ENCODE results near the gene ESRRG.

The ESRRG gene

DNA sequence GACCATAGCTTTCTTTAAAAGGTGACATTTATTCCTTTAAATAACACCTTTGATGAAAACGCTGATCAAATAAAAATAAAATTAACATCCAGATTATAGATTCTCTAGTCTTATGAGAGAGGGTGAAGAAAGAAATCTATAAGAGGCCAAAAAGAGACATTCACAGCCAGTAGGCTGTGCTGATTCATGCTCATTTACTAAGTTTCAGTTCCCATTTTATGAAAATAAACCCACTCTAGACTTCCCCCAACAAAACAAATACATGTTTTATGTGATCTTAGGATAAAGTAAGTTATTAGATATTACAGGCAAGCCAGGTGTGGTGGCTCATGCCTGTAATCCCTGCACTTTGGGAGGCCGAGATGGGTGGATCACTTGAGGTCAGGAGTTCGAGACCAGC is 21.1 kb downstream of the ESRRG start:
- Histone ChIP-seq H3K36me3 (ENCODE audit: insufficient read depth, low read depth, low read length) (no peaks in the 10 kb centered on the region), H3K27me3 (ENCODE audit: insufficient read depth, low read length) (no peaks in the 10 kb centered on the region), H3K4me1 (ENCODE audit: insufficient read depth, low read length) (peaks cover 10% of the 10 kb centered on the region; the same call in 1 of the 2 replicates), H3K9me3 (ENCODE audit: insufficient read depth, low read depth, low read length) (no peaks in the 10 kb centered on the region), H3K9ac (ENCODE audit: low read depth, low read length) (no peak overlapping the region), H3K4me3 (ENCODE audit: low read length) (no peak overlapping the region), H3K27ac (ENCODE audit: low read length) (no peak overlapping the region)

DNA sequence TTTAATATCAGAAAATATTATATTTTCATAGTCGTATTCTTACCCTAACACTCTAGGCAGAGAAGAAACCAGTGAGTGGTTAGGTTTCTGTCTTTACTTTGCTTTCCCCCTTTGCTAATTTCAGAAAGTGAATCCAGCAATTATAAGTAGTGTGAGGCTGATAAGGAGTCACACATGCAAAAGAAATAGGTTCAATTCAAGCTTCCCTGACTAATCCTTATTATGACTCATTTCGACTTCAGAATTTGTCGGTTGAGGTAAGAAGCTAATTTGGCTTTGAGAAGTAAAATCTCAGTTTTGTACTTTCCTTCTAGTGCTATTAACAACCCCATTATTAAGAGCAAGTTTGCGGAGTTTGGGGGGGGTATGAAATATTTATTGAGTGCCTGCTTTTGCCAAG is 22.4 kb downstream of the ESRRG start:
- no peaks in the 10 kb centered on the region for H3K36me3 ChIP-seq (ENCODE audit: insufficient read depth, low read depth, low read length)
- peaks cover 9% of the 10 kb centered on the region; the same call in 1 of the 2 replicates for H3K4me1 ChIP-seq (ENCODE audit: insufficient read depth, low read length)
- H3K27me3 ChIP-seq (ENCODE audit: insufficient read depth, low read length) = no peaks in the 10 kb centered on the region
- no peak overlapping the region for H3K4me3 ChIP-seq (ENCODE audit: low read length)
- H3K9ac ChIP-seq (ENCODE audit: low read depth, low read length) = no peak overlapping the region
- no peaks in the 10 kb centered on the region for H3K9me3 ChIP-seq (ENCODE audit: insufficient read depth, low read depth, low read length)
- no peak overlapping the region for H3K27ac ChIP-seq (ENCODE audit: low read length)

DNA sequence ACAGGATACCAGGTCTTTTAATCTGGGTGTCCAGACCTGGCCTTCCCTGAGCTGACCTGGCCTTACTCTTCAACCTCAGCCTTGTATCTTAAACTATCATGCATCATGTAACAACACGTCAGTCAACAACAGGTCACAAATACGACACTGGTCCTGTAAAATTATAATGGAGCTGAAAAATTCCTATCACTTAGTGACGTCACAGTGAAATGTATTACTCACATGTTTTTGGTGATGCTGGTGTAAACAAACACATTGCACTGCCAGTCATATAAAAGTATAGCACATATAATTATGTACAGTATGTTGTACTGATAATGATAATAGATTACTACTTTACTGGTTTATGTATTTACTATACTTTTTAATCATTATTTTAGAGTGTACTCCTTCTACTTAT is 31.5 kb downstream of the ESRRG start:
- no peak overlapping the region for H3K4me3 ChIP-seq (ENCODE audit: low read length)
- H3K27ac ChIP-seq (ENCODE audit: low read length) = no peak overlapping the region
- peaks cover 16% of the 10 kb centered on the region for H3K4me1 ChIP-seq (ENCODE audit: insufficient read depth, low read length)
- no peaks in the 10 kb centered on the region for H3K36me3 ChIP-seq (ENCODE audit: insufficient read depth, low read depth, low read length)
- H3K9me3 ChIP-seq (ENCODE audit: insufficient read depth, low read depth, low read length) = no peaks in the 10 kb centered on the region
- H3K9ac ChIP-seq (ENCODE audit: low read depth, low read length) = no peak overlapping the region
- H3K27me3 ChIP-seq (ENCODE audit: insufficient read depth, low read length) = no peaks in the 10 kb centered on the region

DNA sequence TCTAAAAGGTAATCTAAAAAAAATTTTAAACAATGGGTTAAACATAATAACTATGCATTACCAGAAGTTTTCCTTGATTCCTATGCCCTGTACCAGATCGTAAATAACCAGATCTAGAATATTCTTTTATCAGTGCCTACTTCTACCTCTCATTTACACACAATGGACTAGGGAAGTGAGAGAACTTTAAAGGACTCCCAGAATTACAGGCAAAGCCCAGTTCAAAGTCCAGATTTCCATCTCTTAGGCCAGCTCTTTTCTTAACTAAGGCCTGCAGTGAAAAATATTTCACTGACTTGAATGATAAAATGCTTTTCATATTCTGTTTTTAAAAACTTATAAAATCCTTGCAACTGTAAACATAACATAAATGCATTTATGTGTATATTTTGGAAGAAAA is 32.6 kb downstream of the ESRRG start:
- H3K4me1 ChIP-seq (ENCODE audit: insufficient read depth, low read length) = peaks cover 23% of the 10 kb centered on the region
- H3K4me3 ChIP-seq (ENCODE audit: low read length) = no peak overlapping the region
- H3K9ac ChIP-seq (ENCODE audit: low read depth, low read length) = no peak overlapping the region
- H3K27me3 ChIP-seq (ENCODE audit: insufficient read depth, low read length) = no peaks in the 10 kb centered on the region
- H3K9me3 ChIP-seq (ENCODE audit: insufficient read depth, low read depth, low read length) = no peaks in the 10 kb centered on the region
- H3K27ac ChIP-seq (ENCODE audit: low read length) = no peak overlapping the region
- H3K36me3 ChIP-seq (ENCODE audit: insufficient read depth, low read depth, low read length) = no peaks in the 10 kb centered on the region

DNA sequence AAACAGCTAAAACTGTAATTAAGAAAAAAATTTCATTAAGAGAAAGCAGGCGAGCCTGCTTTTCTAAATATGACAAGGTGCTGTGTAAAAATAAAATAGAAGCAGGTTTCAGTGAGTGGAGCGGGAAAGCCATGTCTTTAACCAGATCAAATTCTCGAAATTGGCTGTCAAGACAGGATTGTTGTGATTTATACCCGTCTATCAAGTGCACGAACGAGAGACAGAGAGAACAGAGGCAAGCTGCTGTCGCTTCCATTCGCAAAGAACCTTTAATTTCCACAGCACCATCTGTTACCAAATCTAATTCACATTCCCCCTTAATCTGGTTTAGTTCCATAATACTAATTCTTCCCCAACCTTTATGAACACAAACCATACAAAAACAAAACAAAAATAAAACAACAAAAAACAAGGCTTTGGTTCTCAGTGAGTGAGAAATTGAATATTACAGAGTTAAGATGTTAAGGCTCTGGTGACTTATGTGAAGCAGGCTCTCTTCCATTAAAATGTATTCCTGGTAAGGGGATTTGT is 35.0 kb downstream of the ESRRG start:
- Histone ChIP-seq H3K27me3 (ENCODE audit: insufficient read depth, low read length) (no peaks in the 10 kb centered on the region), H3K27ac (ENCODE audit: low read length) (no peak overlapping the region), H3K36me3 (ENCODE audit: insufficient read depth, low read depth, low read length) (no peaks in the 10 kb centered on the region), H3K9ac (ENCODE audit: low read depth, low read length) (no peak overlapping the region), H3K9me3 (ENCODE audit: insufficient read depth, low read depth, low read length) (no peaks in the 10 kb centered on the region), H3K4me1 (ENCODE audit: insufficient read depth, low read length) (peaks cover 24% of the 10 kb centered on the region), H3K4me3 (ENCODE audit: low read length) (no peak overlapping the region)

DNA sequence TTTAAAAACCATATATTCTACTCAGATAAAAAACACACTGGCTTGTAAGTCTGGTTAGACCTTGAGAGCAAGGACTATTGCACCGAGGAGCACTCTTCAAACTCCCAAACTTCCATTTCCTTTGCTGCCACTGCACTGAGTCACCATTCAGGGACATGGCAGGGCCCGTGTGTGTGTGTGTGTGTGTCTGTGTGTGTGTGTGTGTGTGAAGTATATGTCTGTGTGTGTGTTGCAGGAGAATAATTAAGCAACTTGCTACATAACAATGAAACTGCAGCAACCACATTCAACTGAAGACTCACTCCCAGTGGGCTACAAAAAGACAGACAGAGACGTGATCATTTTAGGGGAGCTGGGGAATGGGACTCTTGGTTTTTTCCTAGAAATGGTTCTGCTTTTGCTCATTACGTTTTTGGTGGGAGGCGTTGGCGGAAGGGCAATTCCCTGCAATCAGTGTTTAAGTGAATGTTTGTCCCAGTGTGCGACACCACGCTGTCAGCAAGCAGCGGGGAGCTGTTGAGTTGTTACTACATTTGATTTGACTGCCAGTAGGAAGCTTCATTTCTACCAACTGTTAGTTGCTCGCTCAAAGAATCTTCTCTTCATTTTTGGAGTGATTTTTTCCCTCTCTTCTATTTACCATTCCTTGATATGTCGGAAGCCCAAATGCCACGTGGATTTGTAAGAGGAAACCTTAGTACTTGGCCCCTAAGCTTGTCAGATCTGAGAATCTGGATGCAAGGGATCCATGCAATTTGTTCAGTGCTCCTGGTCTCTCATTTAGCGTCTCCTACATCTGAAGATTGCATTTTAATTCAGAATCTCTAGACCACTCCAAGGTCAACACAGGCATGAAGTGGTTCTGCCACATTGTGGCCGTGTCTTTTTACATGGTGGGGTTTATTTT is 36.1 kb downstream of the ESRRG start:
- H3K27me3 ChIP-seq (ENCODE audit: insufficient read depth, low read length) = no peaks in the 10 kb centered on the region
- peak overlapping the region; percentile 34; the same call in 1 of the 2 replicates for H3K4me3 ChIP-seq (ENCODE audit: low read length)
- H3K27ac ChIP-seq (ENCODE audit: low read length) = no peak overlapping the region
- peaks cover 24% of the 10 kb centered on the region for H3K4me1 ChIP-seq (ENCODE audit: insufficient read depth, low read length)
- H3K36me3 ChIP-seq (ENCODE audit: insufficient read depth, low read depth, low read length) = no peaks in the 10 kb centered on the region
- no peaks in the 10 kb centered on the region for H3K9me3 ChIP-seq (ENCODE audit: insufficient read depth, low read depth, low read length)
- no peak overlapping the region for H3K9ac ChIP-seq (ENCODE audit: low read depth, low read length)

DNA sequence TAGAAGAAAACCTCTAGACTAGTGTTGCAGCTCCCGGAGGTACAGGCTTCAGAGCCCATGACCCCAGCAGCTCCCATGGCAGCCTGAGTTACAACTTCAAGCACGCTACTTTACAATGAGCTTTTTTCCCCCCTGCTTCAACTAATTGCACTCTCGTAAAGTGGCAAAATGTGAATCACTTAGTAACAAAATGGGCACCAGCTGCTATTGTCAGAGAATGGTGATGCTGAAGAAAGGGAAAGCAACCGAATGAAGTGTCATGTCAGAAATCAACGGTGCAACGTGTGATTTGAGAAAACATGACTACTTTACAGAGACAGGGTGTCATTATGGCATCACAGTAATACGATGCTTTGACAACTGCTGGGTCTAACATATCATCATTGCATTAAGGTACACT is 40.5 kb downstream of the ESRRG start:
- Histone ChIP-seq H3K36me3 (ENCODE audit: insufficient read depth, low read depth, low read length) (no peaks in the 10 kb centered on the region), H3K4me1 (ENCODE audit: insufficient read depth, low read length) (peaks cover 17% of the 10 kb centered on the region), H3K9me3 (ENCODE audit: insufficient read depth, low read depth, low read length) (no peaks in the 10 kb centered on the region), H3K27ac (ENCODE audit: low read length) (no peak overlapping the region), H3K4me3 (ENCODE audit: low read length) (no peak overlapping the region), H3K9ac (ENCODE audit: low read depth, low read length) (no peak overlapping the region), H3K27me3 (ENCODE audit: insufficient read depth, low read length) (no peaks in the 10 kb centered on the region)

DNA sequence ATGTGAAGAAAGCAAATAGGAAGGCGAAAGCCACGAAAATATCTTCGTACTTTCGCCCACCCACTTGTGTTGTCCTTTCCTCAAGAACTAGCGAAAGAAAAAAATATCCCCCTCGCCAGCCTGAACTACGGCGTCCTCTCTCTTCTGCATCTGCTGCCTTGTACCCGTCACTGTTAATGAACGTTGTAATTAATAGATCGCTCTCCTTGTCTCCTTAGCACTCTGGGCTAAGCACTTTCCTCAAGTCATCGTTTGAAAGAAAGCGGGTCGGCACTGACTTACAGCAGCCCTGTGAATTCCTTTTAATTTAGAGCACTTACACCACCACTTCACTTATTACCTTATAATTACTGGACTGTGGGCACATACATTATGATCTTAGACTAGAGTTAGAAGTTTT is 44.1 kb downstream of the ESRRG start:
- Histone ChIP-seq H3K4me1 (ENCODE audit: insufficient read depth, low read length) (no peaks in the 10 kb centered on the region), H3K9me3 (ENCODE audit: insufficient read depth, low read depth, low read length) (no peaks in the 10 kb centered on the region), H3K36me3 (ENCODE audit: insufficient read depth, low read depth, low read length) (no peaks in the 10 kb centered on the region), H3K27ac (ENCODE audit: low read length) (no peak overlapping the region), H3K27me3 (ENCODE audit: insufficient read depth, low read length) (no peaks in the 10 kb centered on the region), H3K9ac (ENCODE audit: low read depth, low read length) (no peak overlapping the region), H3K4me3 (ENCODE audit: low read length) (no peak overlapping the region)

DNA sequence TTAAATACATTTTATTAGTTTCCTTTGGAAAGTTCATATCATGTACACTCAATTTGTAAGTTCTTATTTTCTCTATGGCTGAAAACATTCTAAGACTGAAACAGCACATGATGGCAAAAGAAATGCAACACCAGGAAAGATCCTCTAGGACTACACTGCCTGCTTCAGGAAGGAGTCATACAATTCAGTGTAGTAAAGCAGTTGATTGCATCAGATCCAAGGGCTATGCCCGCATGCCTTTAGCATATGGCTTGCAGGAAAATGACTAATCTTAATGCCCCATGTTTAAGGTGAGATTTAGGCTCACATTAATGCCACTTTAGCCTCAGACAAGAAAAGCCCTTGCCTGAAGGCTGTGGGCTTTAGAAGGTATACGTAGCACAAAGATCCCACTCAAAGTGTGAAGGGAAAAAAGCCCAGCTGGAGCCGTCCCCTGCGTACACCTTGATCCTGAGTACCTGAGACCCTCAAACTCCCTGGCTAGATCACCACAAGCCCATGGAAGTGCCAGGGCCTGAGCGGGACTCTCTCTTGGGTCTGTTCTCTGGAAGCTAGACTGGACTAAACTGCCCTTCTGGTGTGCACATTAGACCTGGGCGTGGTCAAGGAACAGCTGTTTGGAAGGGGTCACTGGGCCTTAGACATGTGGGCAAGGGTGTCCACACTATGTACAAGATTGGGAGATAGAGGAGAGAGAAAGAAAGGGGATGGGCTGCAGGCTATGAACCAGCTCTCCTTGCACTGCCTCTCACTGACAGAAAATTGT is 52.9 kb downstream of the ESRRG start:
- no peak overlapping the region for H3K4me3 ChIP-seq (ENCODE audit: low read length)
- no peak overlapping the region for H3K9ac ChIP-seq (ENCODE audit: low read depth, low read length)
- no peaks in the 10 kb centered on the region for H3K9me3 ChIP-seq (ENCODE audit: insufficient read depth, low read depth, low read length)
- no peaks in the 10 kb centered on the region for H3K36me3 ChIP-seq (ENCODE audit: insufficient read depth, low read depth, low read length)
- H3K27ac ChIP-seq (ENCODE audit: low read length) = no peak overlapping the region
- H3K27me3 ChIP-seq (ENCODE audit: insufficient read depth, low read length) = no peaks in the 10 kb centered on the region
- no peaks in the 10 kb centered on the region for H3K4me1 ChIP-seq (ENCODE audit: insufficient read depth, low read length)

DNA sequence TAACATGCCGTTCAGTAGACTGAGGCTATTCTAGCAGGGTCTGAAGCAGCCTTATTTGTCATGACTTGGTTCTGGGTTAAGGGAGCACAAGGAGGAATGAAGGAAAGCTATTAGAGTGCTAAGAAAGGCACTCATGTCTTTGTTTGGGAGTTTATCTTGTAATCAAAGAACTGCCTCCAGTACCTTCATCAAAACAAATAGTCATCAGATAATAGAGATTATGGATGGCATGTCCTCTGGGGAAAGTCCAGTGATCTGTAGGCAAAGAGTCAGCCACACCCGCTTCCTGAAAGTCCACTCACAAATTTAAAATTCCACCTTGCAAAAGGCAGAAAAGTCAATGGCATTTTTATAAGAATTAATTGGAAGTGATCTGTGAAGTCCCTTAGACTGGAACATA is 56.8 kb downstream of the ESRRG start:
- H3K36me3 ChIP-seq (ENCODE audit: insufficient read depth, low read depth, low read length) = no peaks in the 10 kb centered on the region
- no peak overlapping the region for H3K27ac ChIP-seq (ENCODE audit: low read length)
- no peaks in the 10 kb centered on the region for H3K27me3 ChIP-seq (ENCODE audit: insufficient read depth, low read length)
- no peak overlapping the region for H3K4me3 ChIP-seq (ENCODE audit: low read length)
- H3K4me1 ChIP-seq (ENCODE audit: insufficient read depth, low read length) = no peaks in the 10 kb centered on the region
- no peaks in the 10 kb centered on the region for H3K9me3 ChIP-seq (ENCODE audit: insufficient read depth, low read depth, low read length)
- H3K9ac ChIP-seq (ENCODE audit: low read depth, low read length) = no peak overlapping the region

DNA sequence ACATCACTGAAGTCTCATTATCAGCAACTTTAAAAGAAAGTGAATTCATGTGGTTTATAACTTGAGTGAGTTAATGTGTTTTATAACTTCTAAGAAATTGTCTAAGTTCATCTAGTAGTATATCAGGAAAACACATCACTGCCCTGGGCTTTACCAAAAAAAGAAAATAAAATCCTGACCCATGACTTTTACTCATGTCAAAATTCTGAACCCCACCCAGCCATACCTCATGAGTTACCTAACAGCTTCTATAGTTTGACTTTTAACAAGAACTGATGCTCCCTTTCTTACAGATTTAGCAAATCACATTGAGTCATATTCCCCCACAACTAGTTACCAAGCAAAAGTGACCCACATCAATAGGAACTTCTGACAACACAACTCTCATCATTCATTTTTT is 57.4 kb downstream of the ESRRG start:
- Histone ChIP-seq H3K27ac (ENCODE audit: low read length) (no peak overlapping the region), H3K36me3 (ENCODE audit: insufficient read depth, low read depth, low read length) (no peaks in the 10 kb centered on the region), H3K27me3 (ENCODE audit: insufficient read depth, low read length) (no peaks in the 10 kb centered on the region), H3K9ac (ENCODE audit: low read depth, low read length) (no peak overlapping the region), H3K4me1 (ENCODE audit: insufficient read depth, low read length) (no peaks in the 10 kb centered on the region), H3K4me3 (ENCODE audit: low read length) (no peak overlapping the region), H3K9me3 (ENCODE audit: insufficient read depth, low read depth, low read length) (no peaks in the 10 kb centered on the region)

DNA sequence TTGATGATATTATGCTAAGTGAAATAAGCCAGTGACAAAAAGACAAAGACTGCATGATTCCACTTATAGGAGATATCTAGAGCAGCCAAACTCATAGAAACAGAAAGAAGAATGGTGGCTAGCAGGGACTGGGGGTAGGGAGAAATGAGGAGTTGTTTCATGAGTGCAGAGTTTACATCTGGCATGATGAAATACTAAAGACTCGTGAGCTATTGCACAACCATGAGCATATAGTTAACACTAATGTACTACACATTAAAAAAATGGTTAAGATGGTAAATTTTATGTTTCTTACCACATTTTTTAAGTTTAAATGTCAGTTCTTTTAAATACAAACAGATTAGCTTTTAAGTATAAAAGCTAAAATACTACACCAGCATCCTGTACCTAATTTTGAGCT is 57.8 kb downstream of the ESRRG start:
- no peak overlapping the region for H3K4me3 ChIP-seq (ENCODE audit: low read length)
- no peaks in the 10 kb centered on the region for H3K4me1 ChIP-seq (ENCODE audit: insufficient read depth, low read length)
- H3K36me3 ChIP-seq (ENCODE audit: insufficient read depth, low read depth, low read length) = no peaks in the 10 kb centered on the region
- no peaks in the 10 kb centered on the region for H3K9me3 ChIP-seq (ENCODE audit: insufficient read depth, low read depth, low read length)
- H3K27me3 ChIP-seq (ENCODE audit: insufficient read depth, low read length) = no peaks in the 10 kb centered on the region
- no peak overlapping the region for H3K9ac ChIP-seq (ENCODE audit: low read depth, low read length)
- H3K27ac ChIP-seq (ENCODE audit: low read length) = no peak overlapping the region

Measured in iPS-20b (cell line).